GM18502 (cell line): Measurements from ENCODE around the gene KIAA1217.

Experiments used
- ATAC-seq: cut with Tn5 transposase; IDR thresholded peaks from one replicate; pipeline ENCODE4 v1.9.1; 2021; ENCODE audit warnings: mild to moderate bottlenecking; ENCODE audit not compliant: unreplicated experiment, poor library complexity

Gene KIAA1217

DNA sequence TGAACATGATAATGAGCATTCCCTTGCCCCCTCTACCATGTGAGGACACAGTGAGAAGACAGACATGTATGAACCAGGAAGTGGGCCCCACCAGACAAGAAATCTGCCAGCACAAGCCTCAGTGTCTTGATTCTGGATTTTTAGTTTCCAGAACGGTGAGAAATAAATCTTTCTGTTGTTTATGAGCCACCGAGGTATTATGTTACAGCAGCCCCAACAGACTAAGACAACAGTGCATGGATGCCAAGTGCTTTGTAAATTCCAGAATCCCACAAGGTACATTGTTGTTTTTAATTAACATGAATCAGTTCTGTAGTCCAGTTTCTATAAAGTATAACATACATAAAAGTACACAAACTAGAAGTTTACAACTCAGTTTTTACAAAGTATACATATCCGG is 352.5 kb downstream of the KIAA1217 start:
- no peak for ATAC-seq

DNA sequence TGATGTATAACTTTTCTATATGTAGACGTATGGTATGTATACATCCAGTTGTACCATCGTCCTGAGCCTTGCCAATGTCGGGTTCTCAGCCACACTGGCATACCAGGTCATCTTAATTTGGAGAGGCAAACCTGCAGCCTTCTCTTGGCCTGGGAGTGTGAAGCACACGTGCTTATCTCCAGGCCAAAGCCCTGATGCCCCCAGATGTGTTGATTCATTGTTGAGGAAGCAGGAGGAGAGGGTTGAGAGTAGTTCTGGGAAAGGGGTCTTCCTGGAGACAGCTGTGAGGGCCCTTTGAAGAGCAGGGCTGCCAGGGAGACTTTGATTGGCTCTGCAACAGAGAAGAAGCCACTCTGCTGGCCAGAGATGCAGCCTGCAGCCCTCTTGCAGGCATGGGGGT is 359.1 kb downstream of the KIAA1217 start:
- no peak for ATAC-seq

DNA sequence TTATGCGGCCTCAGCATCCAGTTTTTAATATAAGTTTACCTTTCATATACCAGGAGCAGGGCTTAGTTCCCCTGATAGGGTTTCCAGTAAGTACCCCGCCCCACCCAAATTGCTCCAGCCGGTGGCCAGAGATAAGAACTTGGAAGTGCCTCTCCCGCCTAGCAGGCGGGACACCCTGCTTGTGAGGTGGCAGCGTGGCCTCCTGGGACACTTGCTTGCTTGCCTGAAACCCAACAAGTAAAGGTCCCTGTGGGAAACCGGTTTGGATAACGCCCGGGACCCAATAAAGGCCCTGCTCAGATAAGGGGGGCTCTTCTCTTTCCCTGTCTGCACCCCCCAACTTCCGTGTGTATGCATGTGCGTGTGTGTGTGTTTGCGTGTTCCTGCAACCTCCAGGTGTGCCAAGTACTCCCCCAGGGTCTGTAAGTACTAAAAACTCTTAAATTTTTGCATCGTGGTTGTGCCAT is 360.4 kb downstream of the KIAA1217 start:
- no peak for ATAC-seq

DNA sequence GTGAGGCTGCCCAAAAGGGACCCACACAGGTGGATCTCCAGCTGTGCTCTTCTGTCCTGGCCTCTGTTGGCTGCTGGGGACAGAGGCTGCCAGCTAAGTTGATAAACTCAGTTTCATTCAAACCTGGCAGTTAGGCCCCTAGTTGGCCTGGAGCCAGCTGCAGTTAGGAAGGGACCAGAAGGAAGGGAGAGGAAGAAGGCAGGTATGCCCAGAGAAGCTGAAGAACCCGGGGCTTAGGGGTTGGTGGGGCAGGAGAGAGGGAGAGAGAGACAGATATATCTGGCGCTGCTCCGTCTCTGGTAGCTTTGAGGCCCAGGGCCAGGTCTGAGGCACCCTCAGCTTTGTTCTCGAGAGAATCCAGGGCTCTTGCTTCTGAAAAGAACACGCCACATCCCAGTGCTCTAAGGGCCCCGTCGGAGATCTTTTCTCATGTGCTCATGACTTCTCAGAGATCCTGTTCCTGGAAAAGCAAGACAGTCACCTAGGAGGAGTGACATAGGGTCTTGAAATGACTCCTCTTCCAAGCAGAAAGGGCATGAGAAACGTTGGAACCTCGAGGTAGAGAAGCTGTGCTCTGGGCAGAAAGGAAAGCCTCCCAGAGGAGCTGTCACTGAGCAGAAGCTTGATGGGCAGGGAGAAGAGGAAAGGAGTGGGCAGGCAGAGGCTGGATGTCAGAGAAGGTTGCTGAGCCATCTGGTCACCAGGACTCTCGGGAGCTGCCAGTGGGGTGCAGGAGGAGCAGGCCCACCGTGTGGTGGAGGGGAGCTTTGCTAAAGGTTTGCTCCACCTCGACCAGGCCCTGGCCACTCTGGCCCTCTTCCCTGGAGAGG is 361.1 kb downstream of the KIAA1217 start:
- ATAC-seq: no peak

DNA sequence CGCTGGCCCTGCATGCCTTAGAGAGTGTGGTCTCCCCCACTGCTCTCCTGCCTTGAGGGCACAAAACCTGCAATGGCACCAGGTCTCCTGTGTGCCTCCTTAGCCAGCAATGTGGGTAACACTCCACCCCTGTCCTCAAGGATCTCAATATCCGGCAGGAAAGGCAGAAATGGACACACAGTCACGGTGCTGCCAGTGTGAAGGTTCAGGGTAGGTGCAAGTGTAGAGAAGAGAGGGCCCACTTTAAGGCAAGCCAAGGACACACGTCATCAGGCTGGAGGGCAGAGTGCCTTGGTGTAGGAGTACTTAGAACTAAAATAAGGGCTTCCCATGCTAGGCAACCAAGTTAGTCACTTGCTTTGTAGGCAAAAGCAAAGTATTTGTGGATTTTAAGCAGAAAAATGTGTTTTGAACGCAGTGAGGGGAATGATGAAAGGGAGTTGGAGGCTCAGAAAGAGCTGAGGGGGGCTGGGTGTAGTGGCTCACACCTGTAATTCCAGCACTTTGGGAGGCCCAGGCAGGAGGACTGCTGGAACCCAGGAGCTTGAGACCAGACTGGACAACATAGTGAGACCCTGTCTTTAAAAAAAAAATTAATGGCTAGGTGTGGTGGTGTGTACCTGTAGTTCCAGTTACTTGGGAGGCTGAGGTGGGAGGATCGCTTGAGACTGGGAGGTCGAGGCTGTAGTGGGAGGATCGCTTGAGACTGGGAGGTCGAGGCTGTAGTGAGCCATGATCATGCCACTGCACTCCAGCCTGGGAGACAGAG is 361.9 kb downstream of the KIAA1217 start:
- ATAC-seq: no peak

DNA sequence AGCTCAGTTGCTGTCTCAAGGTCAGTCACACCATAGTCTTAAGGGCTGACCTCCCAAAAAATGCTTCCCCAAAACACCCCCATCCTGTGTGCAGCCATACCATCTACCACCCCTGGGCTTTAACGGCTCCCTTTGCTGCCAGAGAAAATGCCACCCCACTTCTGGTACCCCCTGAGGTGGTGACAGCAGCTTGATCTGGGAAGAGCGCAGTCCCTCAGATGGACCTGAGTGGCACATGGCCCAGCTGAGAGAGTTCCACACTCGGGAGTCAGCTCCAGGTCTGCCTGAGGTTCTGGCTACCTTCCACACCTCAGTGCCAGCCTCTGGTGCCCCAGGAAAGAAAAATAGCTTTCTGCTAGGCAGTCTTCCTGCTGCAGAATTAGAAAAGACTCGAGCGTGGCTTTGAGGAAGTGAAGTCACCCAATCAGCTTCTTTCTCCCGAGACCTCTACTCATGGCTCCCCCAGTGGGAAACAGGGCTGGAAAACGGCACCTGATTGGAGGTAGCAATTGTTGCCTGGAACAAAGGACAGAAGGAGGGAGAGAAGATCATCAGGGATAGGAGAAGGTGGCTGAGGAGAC is 363.0 kb downstream of the KIAA1217 start:
- no peak for ATAC-seq

DNA sequence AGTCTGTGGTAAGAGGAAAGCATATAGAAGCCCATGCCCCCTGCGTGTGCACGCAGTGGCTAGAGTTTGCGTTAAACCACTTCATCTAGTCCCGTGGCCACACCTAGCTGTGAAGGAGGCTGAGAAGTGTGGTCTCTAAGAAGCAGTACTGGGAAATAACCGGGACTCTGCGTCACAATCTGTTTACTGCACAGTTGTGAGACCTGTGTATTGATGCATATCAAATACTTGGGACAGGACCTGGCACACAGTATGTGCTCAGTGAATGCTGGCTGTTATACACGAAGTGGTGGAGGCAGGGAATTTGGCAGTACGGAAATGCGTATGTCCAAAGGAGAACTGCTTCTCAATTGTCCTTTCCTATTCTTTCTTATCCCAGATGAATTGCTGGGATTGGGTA is 365.2 kb downstream of the KIAA1217 start:
- no peak for ATAC-seq

DNA sequence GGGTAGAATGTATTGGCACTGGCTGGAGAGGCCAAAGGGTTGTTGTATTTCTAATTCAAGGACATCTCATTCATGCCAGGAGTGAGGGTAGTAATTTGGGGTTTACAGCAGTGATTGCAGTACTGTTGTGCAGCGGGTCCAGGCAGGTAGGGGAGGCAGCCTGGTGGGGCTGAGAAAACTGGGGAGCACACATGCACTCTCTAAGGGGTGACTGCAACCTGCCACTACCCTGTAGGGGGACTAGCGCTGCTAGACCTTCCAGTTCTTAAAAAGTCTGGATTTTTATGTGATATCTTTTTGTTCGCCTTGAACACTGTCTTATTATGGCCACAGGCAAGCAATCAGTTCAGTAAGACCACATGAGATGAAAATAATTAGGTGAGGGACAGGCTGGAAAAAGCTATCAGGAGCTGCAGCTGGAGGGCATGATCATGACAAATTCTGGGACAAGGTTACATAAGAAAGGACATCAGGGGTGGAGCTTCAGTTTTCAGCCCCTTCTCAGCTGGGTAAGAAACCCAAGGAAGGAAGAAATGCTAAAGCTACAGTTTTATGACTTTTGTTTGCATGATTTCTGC is 365.7 kb downstream of the KIAA1217 start:
- ATAC-seq: no peak

DNA sequence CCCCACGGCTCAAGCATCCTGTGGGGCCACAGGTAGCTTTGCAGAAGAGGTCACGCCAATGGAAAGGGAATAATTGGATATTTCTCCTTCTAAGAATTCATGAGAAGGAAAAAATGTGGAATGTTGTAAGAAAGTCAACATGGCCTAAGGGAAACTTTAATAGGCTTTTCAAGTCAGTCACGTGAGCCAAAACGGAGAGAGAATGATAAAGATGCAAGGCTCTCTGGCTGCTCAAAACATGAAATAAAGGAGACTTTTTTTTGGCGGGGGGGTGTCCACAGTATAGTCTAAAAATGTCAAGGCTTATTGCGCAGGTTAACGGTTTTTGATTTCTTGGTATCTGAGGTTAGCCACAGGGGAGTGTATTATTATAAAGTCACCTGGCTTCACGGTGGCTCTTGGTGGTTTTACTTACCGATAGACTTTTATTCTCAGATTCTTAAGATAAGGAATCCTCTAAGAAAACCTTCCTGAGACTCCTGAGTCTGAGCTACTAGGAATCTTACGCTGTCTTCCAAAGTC is 366.6 kb downstream of the KIAA1217 start:
- ATAC-seq: no peak

DNA sequence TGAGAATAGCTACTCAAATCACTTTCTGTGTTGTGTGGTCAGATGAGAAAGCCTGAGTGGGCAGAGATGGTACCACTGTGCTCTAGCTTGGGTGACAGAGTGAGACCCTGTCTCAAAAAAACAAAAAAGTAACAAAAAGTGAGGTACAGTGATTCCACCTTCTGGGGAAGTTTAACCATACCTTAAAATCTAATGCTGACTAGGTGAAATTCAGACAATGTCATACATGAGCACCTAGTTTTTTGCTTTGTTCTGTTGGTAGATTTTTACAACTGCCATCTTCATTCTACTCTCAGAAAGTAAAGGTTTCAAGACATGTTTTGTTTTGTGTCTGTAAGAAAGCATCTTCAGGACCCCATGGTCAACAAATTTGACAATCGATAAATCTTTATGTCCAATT is 370.5 kb downstream of the KIAA1217 start:
- ATAC-seq: no peak

DNA sequence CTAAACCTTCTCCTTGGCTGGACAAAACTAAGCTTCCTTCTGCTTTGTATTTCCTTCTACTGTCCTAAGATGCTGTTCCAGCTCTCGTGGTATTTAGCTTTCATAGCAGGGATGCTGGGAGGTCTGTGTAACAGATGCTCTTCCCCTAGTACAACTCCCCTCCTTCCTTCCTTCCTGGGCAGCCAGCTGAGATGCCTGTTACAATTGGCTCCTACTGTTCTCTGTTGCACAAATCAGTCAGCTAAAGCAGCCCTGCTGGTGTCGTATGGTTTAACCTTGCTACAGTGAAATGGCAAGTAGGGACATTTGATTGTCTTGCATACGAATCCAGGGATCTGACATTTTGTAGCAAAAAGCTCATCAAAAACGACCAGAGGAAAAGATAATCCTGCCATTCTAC is 371.0 kb downstream of the KIAA1217 start:
- ATAC-seq: no peak

DNA sequence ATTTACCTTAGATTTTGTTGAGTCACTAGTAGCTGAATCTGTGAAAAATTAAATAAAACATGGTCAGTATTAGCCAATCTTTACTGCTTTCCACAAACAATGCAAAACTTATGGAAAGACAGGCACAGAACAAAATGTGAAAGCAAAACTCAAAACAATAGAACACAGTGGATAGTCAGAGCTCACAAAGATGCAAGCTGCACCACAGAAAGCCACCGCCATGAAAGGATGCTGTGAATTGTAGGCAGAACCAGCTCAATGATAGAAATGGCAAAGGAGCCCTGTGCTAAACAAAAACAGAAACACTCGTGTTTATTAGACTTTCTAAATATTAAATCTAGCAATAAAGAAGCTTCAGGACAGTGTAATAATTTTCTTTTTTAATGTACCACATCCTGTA is 380.3 kb downstream of the KIAA1217 start:
- ATAC-seq: no peak

DNA sequence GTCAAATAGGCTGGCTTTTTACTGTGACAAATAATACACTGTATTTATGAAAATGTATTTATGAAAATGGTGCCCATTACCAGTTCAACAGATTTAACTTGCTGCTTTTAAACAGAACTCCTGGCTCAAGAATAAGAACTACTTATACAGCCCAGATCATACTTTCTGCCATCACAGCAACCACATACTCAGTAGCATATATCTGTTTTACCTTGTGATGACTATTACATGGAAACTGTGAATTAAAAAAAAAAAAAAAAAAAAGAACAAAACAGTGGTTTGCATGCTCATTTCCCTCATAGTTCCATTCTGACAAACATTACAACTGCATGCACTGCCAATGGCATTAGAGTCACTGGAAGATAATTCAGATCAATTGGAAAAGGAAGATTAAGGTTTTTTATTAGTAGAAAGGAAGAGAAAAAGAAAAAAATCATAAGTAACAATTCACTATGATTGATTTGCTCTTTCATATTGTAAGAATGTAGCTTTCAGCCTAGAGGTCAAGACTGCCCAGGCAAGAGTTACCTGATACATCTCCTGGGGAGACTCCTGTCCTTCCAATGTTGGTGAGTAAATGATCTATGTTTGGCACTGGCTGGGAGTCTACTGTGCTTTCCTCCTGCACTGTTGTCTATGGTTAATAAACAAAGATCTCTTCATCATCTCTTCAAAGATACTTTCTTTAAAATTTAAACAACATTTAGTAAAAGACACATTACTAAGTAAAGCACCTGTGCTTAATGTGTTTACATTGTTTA is 381.9 kb downstream of the KIAA1217 start:
- ATAC-seq: no peak

DNA sequence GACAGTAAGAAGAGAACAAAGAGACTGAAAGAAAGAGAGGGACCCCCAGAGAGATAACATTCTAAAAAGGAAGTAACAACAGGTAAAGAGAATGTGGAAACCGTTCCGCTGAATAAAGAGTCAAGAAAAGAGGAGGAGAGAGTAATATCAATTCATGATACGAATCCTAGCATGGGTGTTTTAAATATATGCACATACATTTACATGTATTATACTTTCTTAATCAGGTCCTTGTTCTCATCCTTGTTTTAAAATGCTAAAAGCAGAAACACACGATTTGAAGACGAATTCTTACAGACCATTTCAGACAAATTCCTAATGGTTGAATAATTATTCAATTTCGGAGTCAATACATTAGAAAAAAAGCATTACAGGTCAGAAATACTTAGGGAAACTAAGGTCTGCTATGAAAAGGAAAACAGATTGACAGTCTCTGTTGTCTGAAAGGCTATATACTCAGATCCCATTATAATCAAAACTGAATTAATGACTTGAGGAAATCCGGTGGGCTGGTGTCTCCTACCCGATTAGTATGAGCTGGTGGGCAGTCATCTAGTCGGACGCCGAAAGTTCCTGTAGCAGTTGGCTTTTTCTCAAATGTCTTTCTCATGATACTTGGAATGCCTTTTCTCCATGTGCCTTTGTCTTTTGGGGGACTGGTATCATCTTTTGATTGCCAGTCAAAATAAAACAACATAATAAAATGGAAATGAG is 387.4 kb downstream of the KIAA1217 start:
- ATAC-seq: no peak

DNA sequence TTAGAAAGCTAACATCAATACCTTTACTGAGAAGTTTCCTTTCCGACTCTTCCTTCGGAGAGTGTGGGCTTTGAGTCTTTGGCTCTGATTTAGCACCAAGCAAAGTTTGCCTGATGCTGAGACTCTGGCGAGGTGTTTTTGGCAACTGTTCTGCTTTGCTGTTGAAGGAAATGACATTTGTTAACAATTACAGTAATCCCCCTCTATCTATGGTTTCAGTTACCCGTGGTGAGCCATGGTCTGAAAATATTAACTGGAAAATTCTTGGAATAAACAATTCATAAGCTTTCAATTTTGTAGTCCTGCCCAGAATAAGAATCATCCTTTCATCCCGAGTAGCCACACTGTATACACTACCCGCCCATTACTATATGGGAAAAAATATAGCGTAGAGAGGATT is 388.5 kb downstream of the KIAA1217 start:
- no peak for ATAC-seq
